ENCODE data around the gene MAP3K1.

MAP3K1 gene

DNA sequence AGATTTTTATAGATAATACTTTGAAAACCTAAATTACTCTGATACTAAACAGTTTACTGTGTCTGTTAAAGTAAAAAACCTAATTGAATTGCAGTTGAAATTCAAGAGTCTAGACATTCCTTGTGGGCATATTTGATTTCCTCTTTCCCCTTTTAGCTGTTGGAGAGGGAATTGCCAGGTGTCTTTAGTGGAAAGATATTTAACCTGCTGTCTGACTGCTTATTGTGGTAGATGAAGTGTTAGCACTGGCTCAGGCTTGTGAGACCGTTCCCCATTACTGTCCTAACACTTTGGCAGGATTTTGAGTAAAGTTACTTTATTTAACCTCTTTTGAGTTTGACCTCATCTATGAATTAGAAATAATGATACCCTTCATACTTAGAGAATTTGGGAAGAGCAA lies 16.4 kb downstream of the MAP3K1 start:
- no peak for DNase-seq (ENCODE audit: low read depth)
- H3K4me3 ChIP-seq (ENCODE audit: low read length) = no peak overlapping the region
- TF ChIP-seq, protein P1, sequence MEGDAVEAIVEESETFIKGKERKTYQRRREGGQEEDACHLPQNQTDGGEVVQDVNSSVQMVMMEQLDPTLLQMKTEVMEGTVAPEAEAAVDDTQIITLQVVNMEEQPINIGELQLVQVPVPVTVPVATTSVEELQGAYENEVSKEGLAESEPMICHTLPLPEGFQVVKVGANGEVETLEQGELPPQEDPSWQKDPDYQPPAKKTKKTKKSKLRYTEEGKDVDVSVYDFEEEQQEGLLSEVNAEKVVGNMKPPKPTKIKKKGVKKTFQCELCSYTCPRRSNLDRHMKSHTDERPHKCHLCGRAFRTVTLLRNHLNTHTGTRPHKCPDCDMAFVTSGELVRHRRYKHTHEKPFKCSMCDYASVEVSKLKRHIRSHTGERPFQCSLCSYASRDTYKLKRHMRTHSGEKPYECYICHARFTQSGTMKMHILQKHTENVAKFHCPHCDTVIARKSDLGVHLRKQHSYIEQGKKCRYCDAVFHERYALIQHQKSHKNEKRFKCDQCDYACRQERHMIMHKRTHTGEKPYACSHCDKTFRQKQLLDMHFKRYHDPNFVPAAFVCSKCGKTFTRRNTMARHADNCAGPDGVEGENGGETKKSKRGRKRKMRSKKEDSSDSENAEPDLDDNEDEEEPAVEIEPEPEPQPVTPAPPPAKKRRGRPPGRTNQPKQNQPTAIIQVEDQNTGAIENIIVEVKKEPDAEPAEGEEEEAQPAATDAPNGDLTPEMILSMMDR (IDR thresholded peaks at IDR 0.05; ENCODE audit: insufficient read depth, low read depth, low read length, missing control alignments) = no peak

DNA sequence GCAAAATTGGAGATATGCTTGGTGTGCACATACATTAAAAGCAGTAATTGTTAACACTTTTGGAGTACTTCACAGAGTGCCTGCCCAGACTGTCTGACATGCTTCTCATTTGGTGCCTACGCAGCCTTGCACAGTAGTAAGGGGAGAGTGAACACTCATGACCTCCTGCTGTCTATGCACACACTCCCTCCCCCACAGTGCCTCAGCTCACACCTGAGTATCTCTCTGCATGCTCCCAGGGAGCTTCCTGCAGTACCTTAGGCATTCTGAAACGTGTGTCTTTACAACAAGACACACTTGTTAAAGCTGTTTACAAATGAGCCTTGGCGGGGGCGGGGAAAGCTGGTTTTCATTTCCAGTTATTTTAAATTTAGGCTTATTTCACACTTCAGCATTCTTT lies 18.0 kb downstream of the MAP3K1 start:
- TF ChIP-seq, protein P1 (IDR thresholded peaks at IDR 0.05; ENCODE audit: insufficient read depth, low read depth, low read length, missing control alignments) = no peak
- DNase-seq (ENCODE audit: low read depth) = no peak
- no peak overlapping the region for H3K4me3 ChIP-seq (ENCODE audit: low read length)

DNA sequence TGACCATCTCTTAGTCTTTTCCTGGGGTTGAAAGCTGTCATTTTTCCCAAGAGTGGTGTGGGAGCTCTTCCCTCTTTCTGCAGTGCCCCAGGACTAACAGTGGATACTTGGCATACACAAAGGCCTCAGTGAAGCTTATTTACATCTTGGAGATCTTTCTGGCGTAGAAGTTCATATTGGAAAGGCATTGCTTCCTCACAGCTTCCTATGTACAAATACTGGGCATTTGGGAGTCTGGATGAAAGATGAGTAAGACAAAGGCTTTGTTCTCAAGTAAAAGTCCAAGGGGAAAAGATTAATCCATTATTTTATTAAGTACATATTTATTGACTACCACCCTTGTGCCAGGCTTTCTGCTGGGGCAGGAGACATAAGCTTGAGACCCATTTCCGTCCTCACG lies 22.0 kb downstream of the MAP3K1 start:
- no peak for DNase-seq (ENCODE audit: low read depth)
- H3K4me3 ChIP-seq (ENCODE audit: low read length) = no peak overlapping the region
- TF ChIP-seq, protein P1 (IDR thresholded peaks at IDR 0.05; ENCODE audit: insufficient read depth, low read depth, low read length, missing control alignments) = no peak

- TF ChIP-seq, protein P1 (IDR thresholded peaks at IDR 0.05; ENCODE audit: insufficient read depth, low read depth, low read length, missing control alignments) = no peak
- H3K4me3 ChIP-seq (ENCODE audit: low read length) = no peak overlapping the region
- DNase-seq (ENCODE audit: low read depth) = no peak
Observed at GRCh38 chr5:56837956-56838355, 22.6 kb downstream of the MAP3K1 start.

- no peak overlapping the region for H3K4me3 ChIP-seq (ENCODE audit: low read length)
- TF ChIP-seq, protein P1 (IDR thresholded peaks at IDR 0.05; ENCODE audit: insufficient read depth, low read depth, low read length, missing control alignments) = peak; percentile 51
- peak; percentile 62 for DNase-seq (ENCODE audit: low read depth)
Observed at GRCh38 chr5:56838409-56839039, 23.2 kb downstream of the MAP3K1 start.

DNA sequence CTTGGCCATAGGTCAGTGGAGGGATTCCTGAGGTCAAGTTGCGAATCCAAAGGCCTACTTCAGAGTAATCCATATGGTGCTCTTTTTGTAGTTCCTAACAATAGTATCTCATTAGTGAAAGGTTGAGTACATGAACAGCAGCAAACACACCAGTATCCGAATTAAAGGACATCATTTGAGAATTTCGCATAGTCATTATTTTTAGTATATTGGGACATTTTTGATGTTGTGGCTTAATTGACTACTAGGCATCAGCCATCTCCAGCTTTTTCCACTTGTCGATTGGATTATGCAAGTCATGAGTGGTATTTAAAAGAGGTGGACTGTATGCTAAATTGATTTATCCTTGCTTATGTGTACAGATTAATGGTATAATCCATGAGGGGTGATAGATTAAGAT lies 23.7 kb downstream of the MAP3K1 start:
- no peak overlapping the region for H3K4me3 ChIP-seq (ENCODE audit: low read length)
- TF ChIP-seq, protein P1 (IDR thresholded peaks at IDR 0.05; ENCODE audit: insufficient read depth, low read depth, low read length, missing control alignments) = no peak
- DNase-seq (ENCODE audit: low read depth) = no peak

GRCh38 chr5:56840597-56840996 lies 25.2 kb downstream of the MAP3K1 start:
- no peak for DNase-seq (ENCODE audit: low read depth)
- H3K4me3 ChIP-seq (ENCODE audit: low read length) = no peak overlapping the region
- TF ChIP-seq, protein P1 (IDR thresholded peaks at IDR 0.05; ENCODE audit: insufficient read depth, low read depth, low read length, missing control alignments) = no peak
